HFFc6 (cell line): ENCODE results near the gene KRTAP3-2. TPM values are rescaled to one million over a fixed set of nuclear protein-coding genes. Genes with fewer than 3 reads are reported as not detected.

Source experiments
- DNase-seq: peaks from one replicate; pipeline ENCODE4 v3.0.0-alpha.2; 2018
- H3K27ac Mint-ChIP-seq: 2 replicates; pipeline ENCODE4 v1.8.0; 2020; ENCODE audit warnings: mild to moderate bottlenecking, mixed read lengths
- H3K27me3 Mint-ChIP-seq: 2 replicates; pipeline ENCODE4 v1.8.0; 2021; ENCODE audit warnings: mild to moderate bottlenecking, moderate library complexity, mixed read lengths; ENCODE audit not compliant: insufficient read depth
- H3K36me3 Mint-ChIP-seq: 2 replicates; pipeline ENCODE4 v1.8.0; 2021; ENCODE audit warnings: low read depth, mixed read lengths
- H3K4me1 Mint-ChIP-seq: 2 replicates; pipeline ENCODE4 v1.8.0; 2020; ENCODE audit warnings: low read depth, mixed read lengths
- H3K4me3 Mint-ChIP-seq: 2 replicates; pipeline ENCODE4 v1.8.0; 2020; ENCODE audit warnings: mild to moderate bottlenecking, moderate library complexity, mixed read lengths
- H3K9me3 Mint-ChIP-seq: 2 replicates; pipeline ENCODE4 v1.8.0; 2020; ENCODE audit warnings: mild to moderate bottlenecking, mixed read lengths
- total RNA-seq, 6 experiments: library from RNA; stranded (reverse); fragmentation: NEBNext Ultra II Directional; extraction: Animal tissue kit (Norgen Biotek cat#: 25700); gene quantifications; 2 replicates in 1 of 6; 3 replicates in 5 of 6; pipeline ENCODE4 v1.2.3, GENCODE V29; 2021
- TF ChIP-seq, protein P1 (sequence below): fragments of 200-600 bp; sonication (generic); IDR thresholded peaks from 2 replicates; pipeline ENCODE4 v1.5.0; 2021; ENCODE audit warnings: antibody characterized with exemption, mild to moderate bottlenecking

Gene KRTAP3-2
- total RNA-seq, 6 experiments from 2014 or later: not detected

DNA sequence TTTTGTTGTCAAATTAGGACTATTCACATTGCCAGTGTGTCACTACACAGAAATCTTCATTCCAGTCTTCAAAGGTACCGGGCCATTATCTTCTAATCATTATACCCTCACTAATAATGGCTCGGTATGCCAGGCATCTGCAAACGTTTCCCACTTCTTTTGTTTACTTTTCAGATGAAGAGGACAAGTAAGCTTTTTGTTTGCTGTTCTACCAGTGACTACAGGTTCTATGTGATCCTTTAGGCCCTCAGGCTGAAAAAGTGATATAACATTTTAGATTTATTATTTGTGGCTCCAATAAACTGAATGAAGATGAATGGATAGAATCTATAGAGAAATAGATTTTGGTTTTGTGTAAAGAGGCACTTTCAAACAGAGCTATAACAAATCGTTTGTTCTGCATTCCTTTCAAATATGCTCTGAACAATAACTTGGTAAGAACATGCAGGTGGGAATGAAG lies 9.6 kb upstream of the KRTAP3-2 start:
- no peak overlapping the region for H3K4me3 Mint-ChIP-seq
- TF ChIP-seq, protein P1, sequence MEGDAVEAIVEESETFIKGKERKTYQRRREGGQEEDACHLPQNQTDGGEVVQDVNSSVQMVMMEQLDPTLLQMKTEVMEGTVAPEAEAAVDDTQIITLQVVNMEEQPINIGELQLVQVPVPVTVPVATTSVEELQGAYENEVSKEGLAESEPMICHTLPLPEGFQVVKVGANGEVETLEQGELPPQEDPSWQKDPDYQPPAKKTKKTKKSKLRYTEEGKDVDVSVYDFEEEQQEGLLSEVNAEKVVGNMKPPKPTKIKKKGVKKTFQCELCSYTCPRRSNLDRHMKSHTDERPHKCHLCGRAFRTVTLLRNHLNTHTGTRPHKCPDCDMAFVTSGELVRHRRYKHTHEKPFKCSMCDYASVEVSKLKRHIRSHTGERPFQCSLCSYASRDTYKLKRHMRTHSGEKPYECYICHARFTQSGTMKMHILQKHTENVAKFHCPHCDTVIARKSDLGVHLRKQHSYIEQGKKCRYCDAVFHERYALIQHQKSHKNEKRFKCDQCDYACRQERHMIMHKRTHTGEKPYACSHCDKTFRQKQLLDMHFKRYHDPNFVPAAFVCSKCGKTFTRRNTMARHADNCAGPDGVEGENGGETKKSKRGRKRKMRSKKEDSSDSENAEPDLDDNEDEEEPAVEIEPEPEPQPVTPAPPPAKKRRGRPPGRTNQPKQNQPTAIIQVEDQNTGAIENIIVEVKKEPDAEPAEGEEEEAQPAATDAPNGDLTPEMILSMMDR: no peak
- no peaks in the 10 kb centered on the region for H3K36me3 Mint-ChIP-seq
- no peaks in the 10 kb centered on the region for H3K27me3 Mint-ChIP-seq
- H3K27ac Mint-ChIP-seq: no peak overlapping the region
- no peak for DNase-seq
- H3K9me3 Mint-ChIP-seq: no peaks in the 10 kb centered on the region
- H3K4me1 Mint-ChIP-seq: peaks cover 32% of the 10 kb centered on the region

DNA sequence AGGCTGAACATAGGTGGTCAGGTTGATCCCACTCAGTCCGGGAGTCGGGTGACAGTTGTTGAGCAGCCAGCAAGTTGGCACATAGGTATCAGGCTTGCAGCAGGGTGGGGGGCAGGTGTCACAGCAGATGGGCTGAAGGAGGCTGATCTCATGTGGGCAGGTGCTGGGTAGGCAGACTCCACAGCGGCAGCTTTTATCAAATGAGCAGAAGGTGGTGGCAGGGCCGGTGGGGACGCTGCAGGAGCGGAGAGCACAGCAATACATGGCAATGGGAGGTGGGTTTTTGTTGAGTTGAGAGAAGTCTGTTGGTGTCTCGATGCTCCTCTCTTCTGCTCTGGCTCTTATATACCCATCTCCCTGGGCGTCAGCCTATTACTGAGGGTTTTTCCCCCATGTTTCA lies 9.1 kb upstream of the KRTAP3-2 start, which contains the start of gene KRTAP3-1:
TSS of gene KRTAP3-1 (minus strand) at position 318 of the 400 bp plus-strand sequence. CDS start at position 264, 54 bp downstream.
- no peak within 1 kb of the TSS for H3K27ac Mint-ChIP-seq
- H3K27me3 Mint-ChIP-seq: no peaks in the 10 kb centered on the region
- no peaks in the 10 kb centered on the region for H3K36me3 Mint-ChIP-seq
- H3K4me1 Mint-ChIP-seq: peaks cover 31% of the 10 kb centered on the region
- no peak for DNase-seq
- TF ChIP-seq, protein P1: no peak
- H3K9me3 Mint-ChIP-seq: no peaks in the 10 kb centered on the region
- no peak within 1 kb of the TSS for H3K4me3 Mint-ChIP-seq

DNA sequence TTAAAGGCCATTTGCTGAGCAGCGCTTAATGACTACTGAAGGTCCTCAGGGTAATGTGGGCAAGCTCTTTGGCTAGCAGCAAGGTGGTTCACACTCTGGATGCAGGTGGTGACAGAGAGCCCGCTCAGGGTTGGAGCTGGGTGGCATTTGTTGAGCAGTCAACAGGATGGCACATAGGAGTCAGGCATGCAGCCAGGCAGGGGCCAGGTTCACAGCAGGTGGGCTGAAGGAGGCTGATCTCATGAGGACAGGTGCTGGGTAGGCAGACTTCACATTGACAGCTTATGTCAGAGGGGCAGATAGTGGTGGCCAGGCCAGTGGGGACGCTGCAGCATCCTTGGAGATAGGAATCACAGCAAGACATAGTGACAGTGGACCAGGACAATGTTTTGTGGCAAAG lies 4.7 kb upstream of the KRTAP3-2 start:
- Mint-ChIP-seq H3K4me1 (peaks cover 30% of the 10 kb centered on the region), H3K27ac (no peak overlapping the region), H3K36me3 (no peaks in the 10 kb centered on the region), H3K9me3 (no peaks in the 10 kb centered on the region), H3K27me3 (no peaks in the 10 kb centered on the region), H3K4me3 (no peak overlapping the region)
- no peak for DNase-seq
- TF ChIP-seq, protein P1: no peak

DNA sequence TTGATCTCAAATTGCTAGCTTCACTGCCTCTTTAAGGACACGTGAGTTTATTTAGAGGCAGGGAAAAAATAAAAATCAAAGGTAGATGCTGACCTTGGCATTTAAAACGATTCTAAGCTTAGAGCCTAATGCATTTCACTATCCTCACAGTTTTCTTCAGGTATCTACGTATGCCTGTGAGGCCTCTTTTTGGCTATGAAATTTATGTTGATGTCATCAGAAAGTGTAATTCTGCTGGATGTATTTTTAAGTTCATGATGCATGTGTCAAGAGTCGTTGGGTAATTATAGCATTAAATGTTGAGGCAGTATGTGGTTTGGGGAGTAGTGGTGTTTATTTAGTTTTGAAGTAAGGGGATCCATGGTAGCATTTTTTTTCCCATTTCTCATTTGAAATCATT lies 4.2 kb upstream of the KRTAP3-2 start:
- H3K4me1 Mint-ChIP-seq: peaks cover 25% of the 10 kb centered on the region
- DNase-seq: no peak
- no peak overlapping the region for H3K27ac Mint-ChIP-seq

DNA sequence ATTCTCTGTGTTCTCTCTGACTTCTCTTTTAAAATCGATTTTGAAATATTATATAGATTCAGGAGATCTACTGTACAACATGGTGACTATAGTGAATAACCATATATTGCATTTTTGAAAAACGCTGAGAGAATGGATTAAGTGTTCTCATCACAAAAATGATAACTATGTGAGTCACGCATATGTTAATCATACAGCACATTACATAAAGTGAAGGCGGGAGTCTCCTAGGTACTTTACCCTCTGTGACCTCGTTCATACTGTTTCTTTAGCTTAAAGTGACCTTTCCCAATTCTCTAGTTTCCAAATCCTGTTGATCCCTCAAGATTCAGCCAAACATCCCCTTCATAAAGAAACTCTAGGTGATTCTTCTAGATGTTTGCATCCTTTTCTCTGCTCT lies 3.1 kb upstream of the KRTAP3-2 start:
- peaks cover 20% of the 10 kb centered on the region for H3K4me1 Mint-ChIP-seq
- H3K9me3 Mint-ChIP-seq: no peaks in the 10 kb centered on the region
- no peak for DNase-seq
- no peak overlapping the region for H3K4me3 Mint-ChIP-seq
- peak overlapping the region; percentile 4; the same call in 1 of the 2 replicates for H3K27ac Mint-ChIP-seq
- H3K36me3 Mint-ChIP-seq: no peaks in the 10 kb centered on the region
- H3K27me3 Mint-ChIP-seq: no peaks in the 10 kb centered on the region
- TF ChIP-seq, protein P1: no peak

More for the DNA sequence above, 4.2 kb upstream of the KRTAP3-2 start:
- Mint-ChIP-seq H3K4me3 (no peak overlapping the region), H3K9me3 (no peaks in the 10 kb centered on the region), H3K27me3 (no peaks in the 10 kb centered on the region), H3K36me3 (no peaks in the 10 kb centered on the region)
- TF ChIP-seq, protein P1: no peak

DNA sequence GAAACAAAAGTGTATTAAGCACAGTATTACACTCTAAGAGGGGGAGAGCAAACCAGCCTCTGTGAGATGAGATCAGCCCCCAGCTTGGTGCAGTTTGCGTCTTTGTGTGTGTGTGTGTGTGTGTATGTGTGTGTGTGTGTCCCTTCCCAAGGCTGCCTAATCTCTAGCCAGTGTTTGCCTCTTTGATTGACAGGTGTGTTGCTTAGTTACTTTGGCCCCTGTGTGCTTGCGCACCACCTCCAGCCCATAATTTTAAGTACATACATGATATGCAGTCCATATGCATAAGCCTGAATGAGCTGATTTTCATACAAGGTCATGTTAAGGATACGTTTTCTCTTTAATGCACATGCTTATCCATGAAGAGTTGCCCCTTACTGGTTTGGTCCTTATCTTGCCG lies 2.1 kb upstream of the KRTAP3-2 start:
- Mint-ChIP-seq H3K27me3 (no peaks in the 10 kb centered on the region; the same call in 1 of the 2 replicates), H3K4me1 (peaks cover 30% of the 10 kb centered on the region), H3K9me3 (no peaks in the 10 kb centered on the region), H3K4me3 (no peak overlapping the region), H3K36me3 (no peaks in the 10 kb centered on the region), H3K27ac (no peak overlapping the region)
- DNase-seq: no peak
- TF ChIP-seq, protein P1: no peak
